RPMI8226 (cell line): Measurements from ENCODE around the gene KCNN4.

ENCODE experiments used
- DNase-seq: peaks from one replicate; pipeline ENCODE4 v3.0.0-alpha.2; 2015

KCNN4 gene

GRCh38 chr19:43747557-43748204 lies 33.1 kb downstream of the KCNN4 start:
- DNase-seq = no peak

- no peak for DNase-seq
Measured at GRCh38 chr19:43743059-43743458, 37.7 kb downstream of the KCNN4 start.

GRCh38 chr19:43741075-43741825 lies 39.5 kb downstream of the KCNN4 start:
- DNase-seq = no peak

- DNase-seq = no peak
Measured at GRCh38 chr19:43739439-43740235, 41.1 kb downstream of the KCNN4 start.

- no peak for DNase-seq
Measured at GRCh38 chr19:43738780-43739211, 42.0 kb downstream of the KCNN4 start.

- DNase-seq = no peak
Measured at GRCh38 chr19:43735957-43736356, 44.8 kb downstream of the KCNN4 start.

GRCh38 chr19:43735013-43735412 lies 45.8 kb downstream of the KCNN4 start:
- no peak for DNase-seq

GRCh38 chr19:43731846-43732245 lies 48.9 kb downstream of the KCNN4 start:
- no peak for DNase-seq

- DNase-seq = no peak
Measured at GRCh38 chr19:43731346-43731745, 49.4 kb downstream of the KCNN4 start.

GRCh38 chr19:43729919-43730318 lies 50.9 kb downstream of the KCNN4 start:
- no peak for DNase-seq

- no peak for DNase-seq
Measured at GRCh38 chr19:43727593-43727853, 53.2 kb downstream of the KCNN4 start.

GRCh38 chr19:43726736-43727592 lies 53.8 kb downstream of the KCNN4 start:
- no peak for DNase-seq

GRCh38 chr19:43725468-43725867 lies 55.3 kb downstream of the KCNN4 start:
- peak; percentile 53 for DNase-seq

- no peak for DNase-seq
Measured at GRCh38 chr19:43724896-43725295, 55.9 kb downstream of the KCNN4 start.

GRCh38 chr19:43723588-43723987 lies 57.2 kb downstream of the KCNN4 start:
- no peak for DNase-seq

GRCh38 chr19:43721469-43722048 lies 59.2 kb downstream of the KCNN4 start:
- DNase-seq = no peak

GRCh38 chr19:43720936-43721335 lies 59.8 kb downstream of the KCNN4 start:
- no peak for DNase-seq

GRCh38 chr19:43719918-43720317 lies 60.9 kb downstream of the KCNN4 start:
- DNase-seq = no peak

- no peak for DNase-seq
Measured at GRCh38 chr19:43719378-43719868, 61.4 kb downstream of the KCNN4 start.

- no peak for DNase-seq
Measured at GRCh38 chr19:43718627-43719377, 62.0 kb downstream of the KCNN4 start.
